CD4-positive, alpha-beta T cell treated with Interleukin-17A for 4 hours (primary cell): Measurements from ENCODE around the gene MEF2A.
A peak's percentile ranks its signal among the peaks of the same experiment; 100 is the strongest.
"Not testable (repeated sequence)": the region's sequence is repeated elsewhere in the genome, so short reads cannot be mapped to it uniquely, and the experiment has no call there.

Experiments
- DNase-seq: peaks from one replicate; pipeline ENCODE4 v3.0.0-alpha.2; 2020; ENCODE audit warnings: mixed read lengths

The MEF2A gene

DNA sequence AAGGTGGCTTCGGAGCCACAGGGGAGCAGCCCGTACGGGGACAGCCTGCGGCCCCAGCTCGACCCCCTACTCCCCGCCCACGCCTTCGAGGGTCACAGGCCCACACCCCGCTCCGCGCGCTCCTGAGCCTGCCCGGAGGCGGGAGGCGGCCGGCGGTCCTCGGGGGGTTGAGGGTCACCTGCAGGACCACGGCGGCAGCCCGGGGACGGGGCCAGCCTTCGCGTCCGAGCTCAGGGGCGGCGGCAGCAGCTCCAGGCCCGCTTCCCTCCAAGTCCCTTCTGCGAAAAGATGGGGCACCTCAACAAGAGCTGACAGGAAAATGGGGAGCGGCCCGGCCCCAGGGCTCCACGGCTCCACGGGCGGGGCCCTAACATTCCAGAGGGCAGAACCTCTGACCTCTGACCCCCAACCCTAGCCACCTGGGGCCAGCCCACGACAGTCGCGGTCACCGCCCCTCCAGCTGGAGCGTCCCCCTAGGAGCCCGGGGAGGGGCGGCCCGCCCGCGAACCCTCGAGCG is 167.0 kb downstream of the MEF2A start:
- no peak for DNase-seq

DNA sequence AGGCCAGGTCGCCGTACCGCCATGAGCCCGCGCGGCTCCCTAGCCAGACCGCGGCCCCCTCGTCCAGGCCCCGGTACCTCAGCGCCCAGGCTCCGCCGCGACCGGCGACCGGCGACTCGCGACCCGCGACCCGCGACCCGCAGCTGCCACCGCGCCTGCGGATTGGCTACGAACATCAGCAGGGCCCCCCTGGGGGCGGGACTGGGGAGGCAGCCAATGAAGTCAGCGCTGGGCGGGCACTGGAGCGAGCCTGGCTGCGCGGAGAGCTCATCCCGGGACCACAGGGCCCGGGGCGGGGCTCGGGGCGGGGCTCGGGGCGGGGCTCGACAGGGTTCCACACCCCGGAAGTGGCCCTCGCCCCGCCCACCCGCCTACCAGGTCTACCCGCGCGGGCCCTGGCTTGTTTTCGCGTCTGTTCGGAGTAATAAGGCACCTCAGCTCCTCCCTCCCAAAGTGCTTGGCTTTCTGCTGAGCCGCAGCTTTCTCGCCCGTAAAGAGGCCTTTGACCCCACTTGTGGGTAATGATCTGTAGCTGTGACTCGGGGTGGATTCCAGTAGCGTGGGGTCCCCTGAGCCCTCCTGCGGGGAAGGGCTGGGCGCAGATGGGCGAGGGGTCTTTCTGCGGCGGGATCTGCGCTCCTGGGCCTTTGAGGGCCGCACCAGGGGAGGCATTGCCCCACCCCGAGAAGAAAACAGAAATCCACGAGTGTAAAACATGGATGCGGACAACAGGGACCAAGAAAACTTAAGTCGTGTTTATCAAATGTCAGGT is 167.7 kb downstream of the MEF2A start, which contains the start of gene LYSMD4:
Gene LYSMD4 (minus strand): TSS at position 170 of the 772 bp plus-strand sequence. CDS start 1,438 bp downstream, outside the sequence.
- peak; percentile 100 for DNase-seq

DNA sequence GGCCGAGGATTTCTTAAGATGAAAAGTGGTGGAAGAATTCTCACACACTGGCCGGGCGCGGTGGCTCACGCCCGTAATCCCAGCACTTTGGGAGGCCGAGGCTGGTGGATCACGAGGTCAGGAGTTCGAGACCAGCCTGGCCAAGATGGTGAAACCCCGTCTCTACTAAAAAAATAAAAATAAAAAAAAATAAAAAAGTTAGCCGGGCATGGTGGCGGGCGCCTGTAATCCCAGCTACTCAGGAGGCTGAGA is 168.2 kb downstream of the MEF2A start:
- DNase-seq = not testable (repeated sequence)

DNA sequence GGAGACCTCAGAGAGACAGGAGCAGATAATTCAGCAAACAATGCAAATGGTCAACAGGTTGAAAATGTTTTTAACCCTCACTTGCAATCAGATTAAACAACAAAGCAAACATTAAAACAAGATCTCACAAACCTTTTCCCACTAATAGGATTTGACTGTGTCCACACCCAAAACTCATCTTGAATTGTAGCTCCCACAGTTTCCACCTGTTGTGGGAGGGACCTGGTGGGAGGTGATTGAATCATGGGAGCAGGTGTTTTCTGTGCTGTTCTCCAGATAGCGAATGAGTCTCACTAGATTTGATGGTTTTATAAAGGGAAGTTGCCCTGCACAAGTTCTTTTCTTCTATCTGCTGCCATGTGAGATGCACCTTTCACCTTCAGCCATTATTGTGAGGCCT is 168.8 kb downstream of the MEF2A start:
- DNase-seq = no peak

DNA sequence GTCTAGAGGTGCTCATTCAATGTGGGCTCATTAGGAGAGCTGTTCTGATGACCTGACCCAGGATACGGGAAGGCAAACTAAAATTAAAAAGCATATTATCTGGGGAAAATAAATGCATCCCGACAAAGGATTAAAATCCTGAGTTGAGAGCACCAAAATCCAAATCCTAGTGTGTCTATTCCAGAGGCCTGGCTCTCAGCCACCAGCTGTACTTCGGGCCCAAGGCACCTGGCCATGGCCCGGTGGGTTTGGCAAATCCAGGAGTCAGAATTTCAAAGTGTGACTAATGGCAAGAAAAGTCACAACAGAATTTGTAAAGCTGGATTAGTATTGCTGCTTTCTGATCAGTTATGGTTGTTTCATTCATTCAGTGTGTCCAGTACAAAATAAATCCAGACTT is 170.1 kb downstream of the MEF2A start:
- no peak for DNase-seq

DNA sequence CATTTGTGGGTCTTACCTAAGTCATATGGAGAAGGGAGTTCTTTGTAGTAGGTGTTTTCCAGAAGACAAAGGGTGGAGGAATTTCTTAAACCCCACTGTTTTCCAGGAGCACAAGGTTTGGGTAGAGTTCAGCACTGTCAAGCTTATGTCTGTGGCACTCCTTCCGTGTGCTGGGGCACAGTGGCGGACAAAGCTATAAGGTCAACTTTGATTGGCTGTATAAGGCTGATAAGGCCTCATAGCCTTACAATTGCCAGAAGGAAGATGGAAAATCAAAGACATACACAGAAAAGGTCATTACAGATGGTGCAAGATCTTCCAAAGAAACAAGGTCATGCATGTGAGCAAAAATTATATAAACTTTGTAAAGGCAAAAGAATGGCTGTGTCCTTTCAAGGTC is 170.9 kb downstream of the MEF2A start:
- DNase-seq = no peak

DNA sequence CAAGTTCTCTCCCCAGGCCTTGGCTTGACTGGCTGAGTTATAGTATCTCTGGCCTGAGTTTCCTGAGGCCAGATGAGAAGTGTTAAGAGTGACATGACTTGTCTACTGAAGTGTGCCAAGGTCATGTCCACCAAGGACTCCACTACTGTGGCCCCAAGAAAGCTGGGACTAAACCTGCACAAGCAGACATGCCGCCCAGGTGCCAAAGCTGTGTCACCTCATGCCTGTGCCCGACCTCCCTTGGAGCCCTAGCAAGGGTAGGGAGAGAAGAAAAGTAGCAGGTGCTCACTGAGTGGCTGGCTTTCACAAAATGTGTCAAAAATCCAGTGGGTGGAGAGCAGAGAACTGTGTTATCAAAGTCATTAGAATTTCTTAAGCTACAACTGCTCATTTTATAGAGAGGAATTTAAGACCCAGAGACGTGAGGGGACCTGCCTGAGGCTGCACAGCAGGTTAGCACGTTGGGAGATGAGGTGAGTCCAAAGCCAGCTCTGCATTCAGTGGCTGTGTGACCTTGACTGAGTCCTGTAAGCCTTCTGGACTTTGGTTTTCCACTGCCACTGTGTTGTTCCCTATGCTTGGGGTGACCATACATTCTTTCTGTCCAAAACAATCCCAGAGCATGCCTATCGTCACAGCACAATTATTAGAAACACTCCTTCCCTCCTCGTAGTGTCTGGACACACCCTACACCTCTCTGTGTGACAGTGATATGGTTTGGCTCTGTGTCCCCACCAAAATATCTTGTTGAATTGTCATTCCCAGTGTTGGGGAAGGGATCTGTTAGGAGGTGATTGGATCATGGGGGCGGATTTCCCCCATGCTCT is 172.4 kb downstream of the MEF2A start:
- no peak for DNase-seq

DNA sequence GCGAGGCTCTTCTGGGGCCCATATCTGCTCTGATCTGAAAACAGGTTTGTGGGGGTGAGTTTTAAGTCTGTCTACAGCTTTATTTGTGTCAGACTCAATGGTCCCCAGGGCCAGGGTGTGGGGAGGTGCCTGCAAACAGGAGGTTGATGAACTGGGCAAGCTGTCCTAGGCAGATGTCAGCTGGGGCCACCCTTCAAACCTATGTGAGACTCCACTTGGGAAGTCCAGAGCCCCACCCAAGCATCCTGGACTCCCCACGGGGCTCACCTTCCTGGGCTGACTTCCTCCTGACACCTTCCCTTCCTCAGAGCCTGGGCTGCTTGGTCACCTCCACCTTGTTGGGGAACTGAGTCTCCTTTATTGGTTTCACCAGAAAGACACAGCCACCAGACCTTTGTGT is 176.1 kb downstream of the MEF2A start:
- no peak for DNase-seq

DNA sequence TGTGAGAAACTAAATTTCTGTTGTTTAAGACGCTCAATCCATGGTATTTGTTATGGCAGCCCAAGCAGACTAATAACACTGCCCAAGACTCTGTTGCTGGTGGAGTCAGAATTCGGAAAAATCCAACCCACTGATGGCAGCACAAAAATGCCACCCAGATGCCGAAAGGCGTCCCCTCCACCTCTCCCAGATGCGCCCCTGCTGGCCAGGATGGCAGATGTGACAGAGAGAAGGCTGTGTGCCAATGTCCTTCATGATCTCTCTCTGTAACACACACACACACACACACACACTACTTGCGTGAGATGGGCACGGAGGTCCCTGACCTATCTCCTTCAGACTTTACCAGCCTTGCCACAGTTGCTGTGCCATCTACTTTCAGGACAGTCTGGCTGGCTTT is 178.4 kb downstream of the MEF2A start:
- DNase-seq = no peak

DNA sequence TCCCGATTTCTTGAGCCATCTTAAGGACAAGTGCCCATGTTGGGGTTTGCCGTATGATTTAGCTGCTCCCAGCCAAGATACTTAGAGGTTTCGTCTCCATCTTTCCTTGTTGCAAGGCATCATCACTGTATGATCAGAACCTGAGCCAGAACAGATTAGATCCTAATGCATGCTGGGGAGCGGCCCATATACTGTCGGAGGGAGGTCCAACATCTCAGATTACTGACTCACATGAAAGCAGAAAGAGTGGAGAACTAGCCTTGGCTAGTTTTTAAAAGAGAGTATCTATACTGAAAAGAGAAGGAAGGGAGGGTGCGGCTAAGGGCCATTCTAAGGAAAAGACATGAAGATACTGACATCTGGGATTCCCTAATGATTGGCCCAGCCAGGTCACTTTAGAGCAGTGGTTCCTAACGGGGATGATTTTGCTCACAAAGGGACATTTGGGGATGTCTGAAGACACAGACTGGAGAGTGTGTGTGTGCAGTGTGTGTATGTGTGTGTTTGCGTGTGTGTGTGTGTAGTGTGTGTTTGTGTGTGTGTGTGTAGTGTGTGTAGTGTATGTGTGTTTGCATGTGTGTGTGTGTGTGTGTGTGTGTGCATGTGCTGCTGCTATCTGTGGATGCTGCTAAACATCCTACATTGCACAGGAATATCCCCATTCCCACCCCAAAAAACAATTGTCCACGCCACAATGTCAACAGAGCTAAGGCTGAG is 179.7 kb downstream of the MEF2A start:
- DNase-seq = no peak

DNA sequence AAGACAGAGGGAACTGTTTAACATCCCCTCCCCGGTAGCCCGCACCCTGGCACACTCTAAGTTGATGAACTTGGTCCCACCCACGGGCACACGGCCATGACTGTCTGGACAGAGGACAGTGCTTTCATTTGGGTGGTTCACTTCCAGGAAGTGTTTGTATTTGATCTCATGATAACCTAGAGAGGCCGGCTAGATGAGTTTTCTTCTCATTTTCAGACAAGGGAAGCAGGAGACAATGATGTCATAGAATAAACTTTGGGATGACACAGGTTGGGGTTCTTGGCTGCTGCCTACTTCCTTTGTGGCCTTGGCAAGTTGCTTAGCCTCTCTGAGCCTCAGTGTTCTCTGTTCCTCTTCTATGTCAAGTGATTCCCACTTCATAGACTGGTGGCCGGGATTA is 183.6 kb downstream of the MEF2A start:
- DNase-seq = no peak

DNA sequence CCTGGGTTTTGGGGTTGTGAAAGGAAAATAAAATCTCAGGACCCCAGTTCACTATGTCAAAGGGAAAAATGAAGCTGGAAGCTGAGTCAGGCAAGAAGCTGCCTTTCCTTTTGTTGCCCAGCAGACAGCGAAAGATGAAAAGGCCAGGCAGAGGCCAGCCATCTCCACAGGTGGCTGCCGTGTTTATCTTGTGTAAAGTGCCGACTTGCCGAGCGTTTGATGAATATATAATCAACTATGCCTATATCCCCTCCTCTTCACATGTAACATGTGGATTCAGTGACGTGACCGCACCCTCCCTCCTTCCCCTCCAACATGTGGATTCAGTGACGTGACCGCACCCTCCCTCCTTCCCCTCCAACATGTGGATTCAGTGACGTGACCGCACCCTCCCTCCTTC is 184.5 kb downstream of the MEF2A start:
- not testable (repeated sequence) for DNase-seq

DNA sequence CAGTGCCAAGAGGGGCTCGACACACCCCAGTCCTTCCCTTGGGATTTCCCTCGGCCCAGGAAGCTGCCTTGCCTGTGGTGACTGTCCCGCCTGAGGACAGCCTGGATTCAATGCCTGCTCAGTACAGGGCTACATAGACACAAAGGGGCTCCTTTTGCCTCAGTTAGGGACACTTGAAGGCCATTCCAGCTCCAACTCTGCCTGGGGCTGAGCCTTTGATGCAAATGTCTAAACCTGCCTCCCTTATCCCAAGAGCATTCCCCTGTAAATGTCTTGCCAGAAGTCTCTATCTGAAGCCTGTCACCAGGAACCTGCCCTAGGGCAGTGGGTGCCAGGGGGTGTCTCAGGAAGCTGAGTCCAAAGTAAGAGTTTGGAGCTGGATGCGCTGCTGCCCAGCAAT is 186.8 kb downstream of the MEF2A start:
- no peak for DNase-seq

DNA sequence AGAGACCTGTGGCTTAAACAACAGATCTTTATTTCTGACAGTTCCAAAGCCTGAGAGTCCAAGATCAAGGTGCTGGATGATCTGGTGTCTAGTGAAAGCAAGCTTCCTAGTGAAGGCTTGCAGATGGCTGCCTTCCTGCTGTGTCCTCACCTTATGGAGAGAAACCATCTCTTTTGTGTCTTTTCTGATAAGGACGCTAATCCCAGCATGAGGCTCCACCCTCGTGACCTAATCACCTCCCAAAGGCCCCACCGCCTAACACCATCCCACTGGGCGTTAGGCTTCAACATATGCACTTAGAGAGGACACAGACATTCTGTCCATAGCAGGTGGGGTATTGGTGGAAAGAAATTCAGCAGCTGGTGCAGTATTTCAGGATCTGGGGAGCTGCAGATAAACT is 187.3 kb downstream of the MEF2A start:
- no peak for DNase-seq

DNA sequence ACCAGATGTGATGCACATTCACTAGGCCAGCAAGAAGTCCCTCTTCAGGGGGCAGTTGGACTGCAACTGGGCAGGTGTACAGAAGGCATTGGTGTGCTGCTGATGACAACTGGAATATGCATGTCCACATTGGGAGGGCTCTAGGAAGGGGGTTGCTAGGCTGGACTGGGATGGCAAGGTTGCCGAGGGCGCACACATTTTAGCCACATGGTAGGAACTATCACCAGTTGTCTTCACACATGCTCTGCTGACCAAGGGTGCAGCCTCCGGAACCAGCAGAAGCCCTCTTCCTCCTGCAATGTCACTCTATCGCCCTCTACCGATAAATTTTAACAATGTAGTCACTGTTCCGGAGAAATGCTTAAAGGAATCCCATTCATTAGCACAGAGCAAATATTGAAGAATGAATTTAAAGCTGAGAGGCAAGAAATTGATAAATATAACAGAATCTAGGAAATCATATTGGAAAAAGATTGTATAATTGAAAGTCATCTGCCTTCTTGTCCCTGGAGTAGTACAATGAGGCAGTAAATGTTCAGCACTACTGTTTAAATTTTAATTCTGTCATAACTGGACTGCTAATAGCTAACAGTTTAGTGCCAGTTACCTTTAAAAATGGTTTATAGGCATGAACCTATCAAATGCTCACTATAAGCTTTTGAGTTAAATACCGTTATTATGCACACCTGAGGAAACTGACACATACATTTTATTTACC is 190.1 kb downstream of the MEF2A start:
- DNase-seq = peak; percentile 51

DNA sequence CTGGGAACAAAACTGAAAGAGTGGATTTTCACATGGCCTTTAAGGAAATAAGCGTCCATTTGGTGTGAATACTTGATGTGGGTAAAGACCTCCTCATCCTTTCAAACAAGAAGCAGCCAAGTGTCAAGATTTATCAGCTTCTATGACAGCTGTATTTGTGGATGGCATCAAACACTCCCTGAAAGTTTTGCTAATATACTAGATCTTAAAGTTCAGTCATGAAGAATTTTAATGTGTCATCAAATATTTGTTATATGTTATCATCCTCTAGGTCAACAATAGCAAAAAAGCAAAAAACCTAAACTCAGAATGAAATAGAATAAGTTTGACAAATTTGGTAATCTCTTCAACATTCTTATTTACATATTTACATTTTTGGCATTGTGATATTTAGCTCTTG is 196.5 kb downstream of the MEF2A start:
- DNase-seq = no peak

DNA sequence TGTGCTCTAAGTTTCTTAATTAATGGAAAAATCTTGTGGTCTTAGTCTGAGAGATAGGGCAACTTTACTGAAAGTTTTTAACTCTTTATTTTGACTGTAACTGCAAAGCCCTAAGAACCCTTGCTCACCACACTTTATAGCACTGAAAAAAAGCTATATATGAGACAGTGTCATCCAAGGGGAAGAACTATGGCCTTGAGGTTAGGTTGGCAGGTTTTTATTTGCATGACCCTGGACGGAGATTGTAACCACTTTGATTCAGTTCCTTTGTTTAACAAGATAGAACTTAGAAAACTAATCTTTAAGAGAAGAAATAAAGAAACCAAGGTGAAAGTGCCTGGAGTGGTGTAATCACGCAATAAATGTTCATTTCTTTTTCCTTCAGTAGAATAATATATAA is 198.0 kb downstream of the MEF2A start:
- DNase-seq = no peak

DNA sequence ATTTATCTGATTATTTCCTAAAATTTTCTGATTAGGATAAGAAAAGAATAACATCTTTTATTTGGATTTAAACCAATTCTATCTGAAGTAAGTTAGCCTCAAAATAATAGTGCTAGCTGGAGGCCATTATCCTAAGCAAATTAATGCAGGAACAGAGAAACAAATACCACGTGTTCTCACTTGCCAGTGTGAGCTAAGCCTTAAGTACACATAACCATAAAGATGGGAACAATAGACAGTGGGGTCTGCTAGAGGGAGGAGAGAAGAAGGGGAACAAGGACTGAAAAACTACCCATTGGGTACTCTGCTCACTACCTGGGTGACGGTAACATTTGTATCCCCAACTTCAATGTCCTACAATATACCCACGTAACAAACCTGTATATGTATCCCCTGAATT is 198.7 kb downstream of the MEF2A start:
- no peak for DNase-seq
